Activated gamma-delta T cell treated with anti-CD3 and anti-CD28 coated beads, Interleukin-2, amount 50 U/mL, for 16 hours (primary cell): ENCODE measurements around the gene NRN1L.
A peak's percentile ranks its signal among the peaks of the same experiment; 100 is the strongest.
"Not testable (repeated sequence)": the region's sequence is repeated elsewhere in the genome, so short reads cannot be mapped to it uniquely, and the experiment has no call there.

ENCODE experiments used
- DNase-seq: peaks from one replicate; pipeline ENCODE4 v3.0.0-alpha.2; 2020; ENCODE audit warnings: low read depth

NRN1L gene

DNA sequence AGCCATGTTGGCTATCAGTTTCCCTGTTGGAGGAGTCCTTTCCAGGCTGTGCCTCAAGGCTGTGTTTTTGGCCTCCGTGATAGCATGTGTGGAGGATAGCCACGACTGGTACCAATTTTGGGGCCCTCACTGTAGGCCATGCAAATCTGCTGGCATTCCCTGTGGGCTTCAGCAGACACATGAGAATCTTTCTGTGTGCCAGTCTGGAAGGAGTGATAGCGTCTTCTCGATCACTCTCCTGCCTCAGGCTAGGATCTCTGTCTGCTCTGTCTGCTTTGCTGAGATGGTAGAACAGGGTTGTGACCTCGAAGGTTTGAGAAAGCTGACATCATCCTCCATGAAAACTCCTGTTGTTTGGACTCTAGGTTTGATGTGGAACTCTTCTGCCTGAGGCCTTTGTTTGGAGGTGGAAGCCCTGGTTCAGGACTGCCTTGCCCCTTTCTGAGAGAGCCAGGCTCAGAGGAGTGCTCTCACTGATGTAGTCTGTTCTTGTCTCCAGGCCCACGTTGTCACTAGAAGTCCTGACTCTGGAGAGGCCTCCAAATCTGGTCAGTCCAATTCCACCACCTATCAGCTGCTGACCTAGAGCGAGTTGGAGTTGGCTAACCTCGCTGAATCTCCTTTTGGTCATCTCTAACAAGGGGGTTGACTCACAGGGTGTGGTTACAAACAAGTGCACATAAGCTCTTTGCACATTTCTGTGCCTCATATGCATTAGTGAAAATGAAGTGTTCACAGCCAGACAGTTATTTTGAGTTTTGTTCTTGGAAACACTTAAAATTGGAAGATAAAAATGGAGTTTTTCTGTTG lies 23.9 kb upstream of the NRN1L start:
- DNase-seq, result no peak

GRCh38 chr16:67861877-67862276 lies 22.8 kb upstream of the NRN1L start:
- no peak for DNase-seq

- DNase-seq, result no peak
These were observed 21.8 kb upstream of the NRN1L start for GRCh38 chr16:67862623-67863583.

- not testable (repeated sequence) for DNase-seq
These were observed 20.6 kb upstream of the NRN1L start for GRCh38 chr16:67864044-67864443.

DNA sequence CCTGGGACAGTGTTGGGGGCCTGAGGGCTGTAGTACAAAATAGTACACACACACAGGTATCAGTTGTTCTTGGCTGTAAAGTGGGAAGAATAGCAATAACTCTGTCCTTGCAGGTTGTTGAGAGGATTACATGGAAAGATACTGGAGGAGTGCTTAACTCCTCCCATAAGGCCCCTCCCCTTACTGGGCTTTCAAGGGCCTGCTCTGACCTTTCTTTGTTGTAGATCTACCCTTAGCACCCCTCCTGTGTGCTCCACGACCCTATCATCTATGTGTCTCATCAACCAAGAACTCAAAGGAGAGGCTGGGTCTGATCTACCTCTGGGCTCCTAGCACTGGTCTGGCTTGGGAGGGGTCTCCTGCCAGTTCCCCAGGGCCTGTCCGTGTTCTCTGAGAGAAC lies 20.1 kb upstream of the NRN1L start:
- DNase-seq, result no peak

GRCh38 chr16:67865318-67865717 lies 19.4 kb upstream of the NRN1L start:
- DNase-seq, result no peak

GRCh38 chr16:67868290-67868689 lies 16.4 kb upstream of the NRN1L start:
- DNase-seq, result no peak

GRCh38 chr16:67869653-67870052 lies 15.0 kb upstream of the NRN1L start:
- no peak for DNase-seq

DNA sequence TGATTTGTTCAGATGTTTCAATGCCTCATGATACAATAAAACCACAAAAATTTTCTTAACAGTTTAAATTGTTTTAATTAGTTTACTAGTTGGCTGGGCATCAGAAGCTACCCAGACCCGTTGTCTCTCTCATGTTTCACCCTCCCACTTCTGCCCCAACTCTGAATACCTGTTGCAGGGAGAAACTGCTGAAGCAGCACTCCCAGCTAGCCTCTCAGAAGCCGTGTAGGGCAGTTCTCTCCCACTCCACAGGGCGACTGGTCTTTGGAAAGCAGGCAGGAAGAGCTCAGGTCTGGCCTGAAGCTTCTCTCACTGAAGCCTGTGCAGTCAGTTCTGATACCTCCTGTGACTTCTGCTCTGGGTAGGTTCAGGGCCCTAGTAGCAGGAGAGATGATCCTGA lies 13.4 kb upstream of the NRN1L start:
- no peak for DNase-seq

DNA sequence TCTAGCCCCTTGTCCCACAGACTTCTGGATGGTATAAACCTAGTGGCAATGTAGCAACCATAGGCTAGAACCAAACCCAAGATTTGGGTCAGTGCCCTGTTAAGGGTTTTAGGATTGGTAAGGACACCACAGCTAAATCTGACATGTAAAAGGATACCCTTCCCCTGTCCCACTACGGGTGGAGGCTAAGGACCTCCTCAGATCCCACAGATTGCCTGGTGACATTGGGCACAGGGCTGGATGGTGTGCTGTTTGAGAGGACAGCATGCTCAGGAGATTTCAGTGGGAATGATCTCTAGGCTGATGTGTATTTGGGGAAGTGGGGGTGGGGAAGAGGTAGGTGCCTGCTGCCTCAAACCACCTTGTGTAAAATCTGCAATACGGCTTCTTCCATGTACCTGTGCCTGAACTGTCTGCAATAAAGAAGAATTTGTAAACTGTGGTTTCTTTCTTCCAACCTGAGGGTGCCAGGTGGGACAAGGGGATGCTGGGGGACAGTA lies 12.5 kb upstream of the NRN1L start:
- no peak for DNase-seq

DNA sequence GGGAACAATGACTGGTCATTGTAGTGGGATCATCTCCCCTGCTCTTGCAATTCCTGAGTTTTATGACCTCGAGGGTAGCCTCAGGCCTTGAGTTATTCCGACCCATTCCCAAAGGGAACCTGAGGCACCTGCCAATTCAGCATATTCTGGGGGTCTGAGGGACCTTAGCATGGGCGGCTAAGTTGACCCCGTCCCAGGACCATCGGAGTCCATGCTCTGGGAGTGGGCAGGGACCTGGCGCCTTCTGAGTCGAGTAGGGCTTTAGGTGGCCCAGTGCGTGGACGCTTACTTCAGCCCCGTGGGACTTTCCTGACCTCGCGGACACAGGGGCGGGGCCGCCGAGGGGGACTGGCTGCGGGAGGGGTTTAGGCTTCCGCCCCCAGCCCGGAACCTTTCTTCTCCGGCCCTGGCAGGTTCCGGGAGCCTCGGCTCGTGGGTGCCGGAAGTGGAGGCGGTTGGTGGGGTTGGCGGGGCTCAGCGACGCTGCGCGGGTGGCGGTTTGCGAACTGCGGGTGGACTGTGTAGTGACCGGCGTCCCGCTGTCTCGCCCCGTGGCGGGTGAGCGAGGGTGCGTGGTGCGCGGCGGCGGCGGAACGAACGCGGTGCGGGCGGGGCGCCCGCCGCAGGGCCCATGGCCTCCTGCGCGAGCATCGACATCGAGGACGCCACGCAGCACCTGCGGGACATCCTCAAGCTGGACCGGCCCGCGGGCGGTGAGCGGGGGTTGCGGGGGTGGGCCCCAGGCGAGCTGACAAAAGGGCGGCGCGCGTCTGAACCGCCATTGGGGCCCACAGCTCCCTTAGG lies 11.9 kb upstream of the NRN1L start, which contains the start of gene EDC4:
TSS of gene EDC4 (plus strand) at position 422 of the 804 bp plus-strand sequence. CDS start at position 632, 210 bp downstream.
- peak; percentile 82 for DNase-seq

DNA sequence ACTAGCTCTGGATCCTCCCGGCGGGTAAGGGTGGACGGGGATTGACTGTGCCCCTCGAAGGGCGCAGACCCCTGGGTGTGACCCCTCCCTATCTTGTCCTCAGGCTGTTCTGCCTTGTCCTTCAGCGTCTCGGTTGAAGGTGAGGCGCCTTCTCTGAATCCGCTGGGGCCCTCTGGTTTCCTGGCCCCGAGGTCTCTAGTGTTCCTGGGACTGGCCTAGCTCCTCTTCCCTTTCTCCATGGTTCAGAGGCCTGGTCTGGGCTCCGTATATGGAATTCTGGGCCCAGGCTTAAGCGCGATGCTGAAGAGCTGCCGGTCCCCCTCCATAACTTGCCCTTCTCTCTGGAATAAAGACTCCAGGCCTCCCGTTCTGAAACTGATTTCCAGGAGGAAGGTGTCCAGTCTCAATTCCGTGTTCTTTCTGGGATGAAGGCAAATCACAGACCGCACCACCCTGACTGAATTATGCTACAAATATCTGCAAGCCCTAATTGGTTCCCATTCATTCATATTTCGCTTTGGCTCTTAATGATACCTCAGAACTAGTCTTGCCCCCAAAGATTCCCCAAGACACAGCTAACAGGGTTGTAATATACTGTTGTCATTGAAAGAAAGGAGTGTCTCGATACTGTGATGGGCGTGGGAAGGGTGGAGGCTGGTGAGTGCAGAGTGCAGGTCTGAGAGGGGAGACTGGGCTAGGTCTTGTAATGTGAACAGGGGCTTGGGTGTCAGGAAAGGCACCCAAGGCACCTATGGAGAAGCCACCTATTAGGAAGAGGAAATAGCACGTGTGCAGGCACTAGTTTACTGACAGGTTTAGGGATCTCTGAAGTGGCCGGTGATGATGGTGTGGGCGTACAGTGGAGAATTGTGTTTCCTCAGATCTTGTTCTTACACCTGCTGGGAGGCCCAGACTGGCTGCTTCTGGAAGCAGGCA lies 11.0 kb upstream of the NRN1L start:
- no peak for DNase-seq

DNA sequence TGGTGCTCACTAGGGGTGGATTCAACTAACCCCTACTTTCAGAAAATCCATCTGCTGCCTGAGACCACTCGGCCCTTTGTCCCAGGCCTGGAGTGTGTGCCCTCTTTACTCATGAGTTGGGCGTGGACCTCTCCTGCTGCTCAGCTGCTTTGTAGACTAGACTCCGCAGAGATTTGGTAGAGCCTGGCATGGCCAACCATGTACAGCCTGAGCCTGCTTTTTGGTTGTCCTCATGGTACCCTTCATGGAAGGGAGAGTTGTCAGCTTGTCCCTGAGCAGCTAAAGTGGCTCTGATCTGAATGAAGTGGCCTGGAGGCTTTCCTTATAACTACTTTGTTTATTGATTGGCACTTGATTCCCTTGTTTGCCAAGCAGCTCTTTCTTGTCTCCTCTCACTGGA lies 10.3 kb upstream of the NRN1L start:
- DNase-seq, result no peak

DNA sequence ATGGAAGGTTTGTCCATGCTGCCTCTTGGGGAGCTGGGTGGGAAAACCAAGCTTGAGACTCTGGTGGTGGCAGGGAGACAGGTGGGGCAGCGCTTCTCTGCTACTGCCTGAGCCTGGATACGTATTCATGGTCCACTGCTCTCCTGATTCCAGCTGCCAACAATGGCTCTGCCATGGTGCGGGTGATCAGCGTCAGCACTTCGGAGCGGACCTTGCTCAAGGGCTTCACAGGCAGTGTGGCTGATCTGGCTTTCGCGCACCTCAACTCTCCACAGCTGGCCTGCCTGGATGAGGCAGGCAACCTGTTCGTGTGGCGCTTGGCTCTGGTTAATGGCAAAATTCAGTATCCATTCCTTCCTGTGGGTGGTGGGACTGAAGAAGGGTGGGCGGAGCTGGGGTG lies 7.6 kb upstream of the NRN1L start:
- no peak for DNase-seq

- DNase-seq, result no peak
These were observed 6.5 kb upstream of the NRN1L start for GRCh38 chr16:67878232-67878631.

DNA sequence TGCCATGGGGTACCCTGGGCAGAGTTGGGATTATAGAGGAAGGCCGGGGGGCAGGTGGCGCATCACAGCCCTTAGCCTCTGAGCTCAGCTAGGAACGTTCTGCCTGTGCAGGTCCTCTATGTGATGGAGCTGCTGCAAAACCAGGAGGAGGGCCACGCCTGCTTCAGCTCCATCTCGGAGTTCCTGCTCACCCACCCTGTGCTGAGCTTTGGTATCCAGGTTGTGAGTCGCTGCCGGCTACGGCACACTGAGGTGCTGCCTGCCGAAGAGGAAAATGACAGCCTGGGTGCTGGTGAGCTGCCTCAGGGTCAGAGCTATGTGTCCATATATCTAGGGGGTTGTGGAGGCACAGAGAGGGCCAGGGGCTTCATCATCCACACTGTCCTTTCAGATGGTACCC lies 5.8 kb upstream of the NRN1L start:
- no peak for DNase-seq

- DNase-seq, result no peak
These were observed 5.2 kb upstream of the NRN1L start for GRCh38 chr16:67879462-67879861.

- no peak for DNase-seq
These were observed 4.7 kb upstream of the NRN1L start for GRCh38 chr16:67879936-67880335.

DNA sequence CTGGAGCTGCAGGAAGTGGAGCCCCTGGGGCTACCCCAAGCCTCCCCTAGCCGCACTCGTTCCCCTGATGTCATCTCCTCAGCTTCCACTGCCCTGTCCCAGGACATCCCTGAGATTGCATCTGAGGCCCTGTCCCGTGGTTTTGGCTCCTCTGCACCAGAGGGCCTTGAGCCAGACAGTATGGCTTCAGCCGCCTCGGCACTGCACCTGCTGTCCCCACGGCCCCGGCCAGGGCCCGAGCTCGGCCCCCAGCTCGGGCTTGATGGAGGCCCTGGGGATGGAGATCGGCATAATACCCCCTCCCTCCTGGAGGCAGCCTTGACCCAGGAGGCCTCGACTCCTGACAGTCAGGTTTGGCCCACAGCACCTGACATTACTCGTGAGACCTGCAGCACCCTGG lies 4.1 kb upstream of the NRN1L start:
- no peak for DNase-seq

GRCh38 chr16:67881621-67882161 lies 3.0 kb upstream of the NRN1L start:
- DNase-seq, result no peak
